NB4 (cell line): ENCODE data around the gene CHRDL2.

Experiments
- MAX ChIP-seq: IDR thresholded peaks from 2 replicates; pipeline ENCODE4 v1.6.1; 2011; ENCODE audit warnings: low read depth, low read length
- POLR2A ChIP-seq: IDR thresholded peaks from 2 replicates; pipeline ENCODE4 v1.6.1; 2011; ENCODE audit warnings: mild to moderate bottlenecking; ENCODE audit not compliant: insufficient read length; ENCODE audit errors: extremely low read depth
- TF ChIP-seq, protein P1 (sequence below): IDR thresholded peaks from one replicate; pipeline ENCODE4 v1.5.1; 2012; ENCODE audit warnings: low read depth, low read length

DNA sequence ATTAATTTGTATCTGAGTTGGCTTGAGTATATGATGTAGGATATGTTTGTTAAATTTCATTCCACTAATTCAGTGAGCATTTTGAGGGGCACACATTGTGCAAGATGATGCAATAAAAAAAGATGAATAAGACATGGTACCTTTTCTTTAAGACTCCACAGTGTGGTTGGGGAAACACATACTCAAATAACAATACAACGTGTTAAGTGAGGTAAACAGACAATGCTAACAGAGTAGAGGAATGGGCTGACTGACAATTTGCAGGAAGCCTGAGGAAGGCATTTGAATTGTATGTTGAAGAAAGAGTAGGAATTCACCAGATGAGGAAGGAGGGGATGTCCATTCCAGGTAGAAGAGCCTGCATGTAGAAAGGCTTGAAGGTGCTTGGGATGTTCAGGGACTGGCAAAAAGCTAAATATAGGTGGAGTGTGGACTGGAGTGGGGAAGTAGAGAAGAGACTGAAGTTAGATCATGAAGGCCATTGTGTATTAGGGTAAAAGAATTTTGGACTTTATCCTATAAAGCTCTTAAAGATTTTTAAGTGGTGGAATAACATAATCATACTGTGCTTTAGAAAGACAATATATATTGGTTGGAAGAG, 24.3 kb upstream of the CHRDL2 start:
- TF ChIP-seq, protein P1, sequence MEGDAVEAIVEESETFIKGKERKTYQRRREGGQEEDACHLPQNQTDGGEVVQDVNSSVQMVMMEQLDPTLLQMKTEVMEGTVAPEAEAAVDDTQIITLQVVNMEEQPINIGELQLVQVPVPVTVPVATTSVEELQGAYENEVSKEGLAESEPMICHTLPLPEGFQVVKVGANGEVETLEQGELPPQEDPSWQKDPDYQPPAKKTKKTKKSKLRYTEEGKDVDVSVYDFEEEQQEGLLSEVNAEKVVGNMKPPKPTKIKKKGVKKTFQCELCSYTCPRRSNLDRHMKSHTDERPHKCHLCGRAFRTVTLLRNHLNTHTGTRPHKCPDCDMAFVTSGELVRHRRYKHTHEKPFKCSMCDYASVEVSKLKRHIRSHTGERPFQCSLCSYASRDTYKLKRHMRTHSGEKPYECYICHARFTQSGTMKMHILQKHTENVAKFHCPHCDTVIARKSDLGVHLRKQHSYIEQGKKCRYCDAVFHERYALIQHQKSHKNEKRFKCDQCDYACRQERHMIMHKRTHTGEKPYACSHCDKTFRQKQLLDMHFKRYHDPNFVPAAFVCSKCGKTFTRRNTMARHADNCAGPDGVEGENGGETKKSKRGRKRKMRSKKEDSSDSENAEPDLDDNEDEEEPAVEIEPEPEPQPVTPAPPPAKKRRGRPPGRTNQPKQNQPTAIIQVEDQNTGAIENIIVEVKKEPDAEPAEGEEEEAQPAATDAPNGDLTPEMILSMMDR = no peak
- TF ChIP-seq POLR2A = no peak
- no peak for TF ChIP-seq MAX
